Left ventricle myocardium inferior (tissue), 1 donor: ENCODE results near the gene EXOC2. TPM values are rescaled to one million over a fixed set of nuclear protein-coding genes. Genes with fewer than 3 reads are reported as not detected.
A peak's percentile ranks its signal among the peaks of the same experiment; 100 is the strongest.

Experiments
- DNase-seq: peaks from one replicate; pipeline ENCODE4 v3.0.0-alpha.2; 2020
- H3K27ac ChIP-seq: fragments of 200-600 bp; replicated peaks from 2 replicates; pipeline ENCODE4 v1.8.0; 2021
- H3K27me3 ChIP-seq: fragments of 200-600 bp; 2 replicates; pipeline ENCODE4 v1.8.0; 2021; ENCODE audit warnings: low read depth
- H3K36me3 ChIP-seq: fragments of 200-600 bp; 2 replicates; pipeline ENCODE4 v1.8.0; 2021
- H3K4me1 ChIP-seq: fragments of 200-600 bp; 2 replicates; pipeline ENCODE4 v1.8.0; 2021
- H3K4me3 ChIP-seq: fragments of 200-600 bp; 2 replicates; pipeline ENCODE4 v1.8.0; 2021; ENCODE audit warnings: mild to moderate bottlenecking, moderate library complexity
- H3K9me3 ChIP-seq: fragments of 200-600 bp; replicated peaks from 2 replicates; pipeline ENCODE4 v1.8.0; 2021
- CTCF ChIP-seq: fragments of 200-600 bp; IDR thresholded peaks from 2 replicates; pipeline ENCODE4 v1.8.0; 2021; ENCODE audit warnings: antibody characterized with exemption, mild to moderate bottlenecking, borderline replicate concordance
- intact Hi-C: fragments of 100-400 bp; cut with micrococcal nuclease; formaldehyde crosslinking; loops from one replicate; pipeline ENCODE4 v1.11.0; 2022
- total RNA-seq: library from RNA; stranded (reverse); fragmentation: NEBNext Ultra II Directional; extraction: Animal tissue kit (Norgen Biotek cat#: 25700); gene quantifications from one replicate; pipeline ENCODE4 v1.2.1, GENCODE V29; 2021
- donor health status: DM: no; HTN: yes; CAD: no; lungs with severe emphysema.

The EXOC2 gene
- total RNA-seq, 1 donor from 2014 or later = 15.6 TPM

- no peak overlapping the region for H3K4me3 ChIP-seq
- no peak for TF ChIP-seq CTCF
- peaks cover 71% of the 10 kb centered on the region for H3K36me3 ChIP-seq
- H3K27ac ChIP-seq = no peak overlapping the region
- no peaks in the 10 kb centered on the region for H3K9me3 ChIP-seq
- no peaks in the 10 kb centered on the region for H3K4me1 ChIP-seq
- intact Hi-C loops = no loop called here
- H3K27me3 ChIP-seq = no peaks in the 10 kb centered on the region
- no peak for DNase-seq
Observed at GRCh38 chr6:558089-558488, 134.8 kb downstream of the EXOC2 start.

- no peaks in the 10 kb centered on the region for H3K4me1 ChIP-seq
- intact Hi-C loops = no loop called here
- H3K36me3 ChIP-seq = peaks cover 48% of the 10 kb centered on the region
- TF ChIP-seq CTCF = no peak
- no peaks in the 10 kb centered on the region for H3K9me3 ChIP-seq
- no peak overlapping the region for H3K4me3 ChIP-seq
- no peak overlapping the region for H3K27ac ChIP-seq
- H3K27me3 ChIP-seq = no peaks in the 10 kb centered on the region
- no peak for DNase-seq
Observed at GRCh38 chr6:551829-552350, 141.0 kb downstream of the EXOC2 start.

GRCh38 chr6:551405-551804 lies 141.5 kb downstream of the EXOC2 start:
- intact Hi-C loops = no loop called here
- TF ChIP-seq CTCF = peak; percentile 25
- Histone ChIP-seq H3K27ac (no peak overlapping the region), H3K27me3 (no peaks in the 10 kb centered on the region), H3K4me1 (no peaks in the 10 kb centered on the region), H3K9me3 (no peaks in the 10 kb centered on the region), H3K36me3 (peaks cover 50% of the 10 kb centered on the region), H3K4me3 (no peak overlapping the region)
- no peak for DNase-seq

GRCh38 chr6:549906-550305 lies 143.0 kb downstream of the EXOC2 start:
- Histone ChIP-seq H3K4me1 (no peaks in the 10 kb centered on the region), H3K36me3 (peaks cover 41% of the 10 kb centered on the region), H3K4me3 (no peak overlapping the region), H3K27me3 (no peaks in the 10 kb centered on the region), H3K9me3 (no peaks in the 10 kb centered on the region), H3K27ac (no peak overlapping the region)
- intact Hi-C loops = no loop called here
- no peak for DNase-seq
- TF ChIP-seq CTCF = no peak

- intact Hi-C loops = no loop called here
- no peaks in the 10 kb centered on the region for H3K27me3 ChIP-seq
- no peaks in the 10 kb centered on the region for H3K4me1 ChIP-seq
- H3K36me3 ChIP-seq = peaks cover 50% of the 10 kb centered on the region
- TF ChIP-seq CTCF = no peak
- DNase-seq = no peak
- H3K27ac ChIP-seq = no peak overlapping the region
- H3K9me3 ChIP-seq = no peaks in the 10 kb centered on the region
- no peak overlapping the region for H3K4me3 ChIP-seq
Observed at GRCh38 chr6:548517-548916, 144.4 kb downstream of the EXOC2 start.

GRCh38 chr6:548091-548490 lies 144.8 kb downstream of the EXOC2 start:
- intact Hi-C loops = no loop called here
- peaks cover 50% of the 10 kb centered on the region for H3K36me3 ChIP-seq

More at GRCh38 chr6:548091-548490, 144.8 kb downstream of the EXOC2 start:
- Histone ChIP-seq H3K9me3 (no peaks in the 10 kb centered on the region), H3K4me1 (no peaks in the 10 kb centered on the region), H3K4me3 (no peak overlapping the region), H3K27ac (no peak overlapping the region), H3K27me3 (no peaks in the 10 kb centered on the region)
- DNase-seq = no peak
- TF ChIP-seq CTCF = no peak
